ENCODE measurements around the gene CRISP1. TPM values are rescaled to one million over a fixed set of nuclear protein-coding genes. Genes with fewer than 3 reads are reported as not detected.
"Not testable (repeated sequence)": the region's sequence is repeated elsewhere in the genome, so short reads cannot be mapped to it uniquely, and the experiment has no call there.

CRISP1 gene
- total and polyA plus RNA-seq, 4 donors: not detected

GRCh38 chr6:49805246-49805645 lies 61.1 kb downstream of the CRISP1 start:
- Histone ChIP-seq H3K4me3 (no peak overlapping the region), H3K27me3 (ENCODE audit: control insufficient read depth in 3 of 3, insufficient read depth in 3 of 3, low read length in 2 of 3) (no peaks in the 10 kb centered on the region), H3K9ac (ENCODE audit: insufficient read depth in 1 of 2, low read length in 2 of 2) (no peak overlapping the region), H3K27ac (ENCODE audit: low read depth in 1 of 2, low read length in 1 of 2) (no peak overlapping the region), H3K9me3 (ENCODE audit: control insufficient read depth in 4 of 4, insufficient read depth in 3 of 4, low read length in 3 of 4) (peaks cover 0 to 3% (median under 1%) of the 10 kb centered on the region in 4 donors), H3K4me1 (ENCODE audit: control insufficient read depth in 5 of 5, insufficient read depth in 5 of 5, low read length in 5 of 5) (no peaks in the 10 kb centered on the region), H3K36me3 (ENCODE audit: control insufficient read depth in 4 of 4, insufficient read depth in 4 of 4, low read length in 4 of 4) (no peaks in the 10 kb centered on the region)
- DNase-seq (peak in 2 of 3 donors; percentile 2 to 13), ATAC-seq (ENCODE audit: insufficient read depth, low FRiP score) (no peak)
- 68 to 84% methylated on average over 3 of the region's 3 CpGs for WGBS, 2 donors
- no peak for TF ChIP-seq CTCF (IDR thresholded peaks at IDR 0.05; ENCODE audit: control extremely low read depth, extremely low read depth)

- ATAC-seq (ENCODE audit: insufficient read depth, low FRiP score) (no peak), DNase-seq (no peak)
- Histone ChIP-seq H3K4me3 (no peak overlapping the region), H3K9ac (ENCODE audit: insufficient read depth in 1 of 2, low read length in 2 of 2) (no peak overlapping the region), H3K27ac (ENCODE audit: low read depth in 1 of 2, low read length in 1 of 2) (no peak overlapping the region), H3K27me3 (ENCODE audit: control insufficient read depth in 3 of 3, insufficient read depth in 3 of 3, low read length in 2 of 3) (no peaks in the 10 kb centered on the region), H3K36me3 (ENCODE audit: control insufficient read depth in 4 of 4, insufficient read depth in 4 of 4, low read length in 4 of 4) (no peaks in the 10 kb centered on the region), H3K9me3 (ENCODE audit: control insufficient read depth in 4 of 4, insufficient read depth in 3 of 4, low read length in 3 of 4) (peaks cover 0 to 2% (median 0%) of the 10 kb centered on the region in 4 donors), H3K4me1 (ENCODE audit: control insufficient read depth in 5 of 5, insufficient read depth in 5 of 5, low read length in 5 of 5) (no peaks in the 10 kb centered on the region)
- no peak for TF ChIP-seq CTCF (IDR thresholded peaks at IDR 0.05; ENCODE audit: control extremely low read depth, extremely low read depth)
- WGBS, 2 donors: 94 to 96% methylated on average over 8 of the region's 8 CpGs
Observed at GRCh38 chr6:49801525-49801924, 64.8 kb downstream of the CRISP1 start.

- ATAC-seq (ENCODE audit: insufficient read depth, low FRiP score): no peak
- DNase-seq: no peak
- Histone ChIP-seq H3K9ac (ENCODE audit: insufficient read depth in 1 of 2, low read length in 2 of 2) (no peak overlapping the region), H3K4me1 (ENCODE audit: control insufficient read depth in 5 of 5, insufficient read depth in 5 of 5, low read length in 5 of 5) (no peaks in the 10 kb centered on the region), H3K36me3 (ENCODE audit: control insufficient read depth in 4 of 4, insufficient read depth in 4 of 4, low read length in 4 of 4) (no peaks in the 10 kb centered on the region), H3K9me3 (ENCODE audit: control insufficient read depth in 4 of 4, insufficient read depth in 3 of 4, low read length in 3 of 4) (no peaks in the 10 kb centered on the region), H3K27ac (ENCODE audit: low read depth in 1 of 2, low read length in 1 of 2) (no peak overlapping the region), H3K4me3 (no peak overlapping the region), H3K27me3 (ENCODE audit: control insufficient read depth in 3 of 3, insufficient read depth in 3 of 3, low read length in 2 of 3) (no peaks in the 10 kb centered on the region)
- WGBS, 2 donors: 97 to 100% methylated on average over 1 of the region's 1 CpG
- no peak for TF ChIP-seq CTCF (IDR thresholded peaks at IDR 0.05; ENCODE audit: control extremely low read depth, extremely low read depth)
Observed at GRCh38 chr6:49799090-49799489, 67.2 kb downstream of the CRISP1 start.

GRCh38 chr6:49796842-49797455 lies 69.4 kb downstream of the CRISP1 start:
- WGBS, 2 donors: 88 to 90% methylated on average over 19 to 21 of the region's 21 CpGs

More at GRCh38 chr6:49796842-49797455, 69.4 kb downstream of the CRISP1 start:
- not testable (repeated sequence) for ATAC-seq (ENCODE audit: insufficient read depth, low FRiP score); H3K9me3 ChIP-seq (ENCODE audit: control insufficient read depth in 4 of 4, insufficient read depth in 3 of 4, low read length in 3 of 4); H3K4me3 ChIP-seq; H3K9ac ChIP-seq (ENCODE audit: insufficient read depth in 1 of 2, low read length in 2 of 2); H3K4me1 ChIP-seq (ENCODE audit: control insufficient read depth in 5 of 5, insufficient read depth in 5 of 5, low read length in 5 of 5); H3K27me3 ChIP-seq (ENCODE audit: control insufficient read depth in 3 of 3, insufficient read depth in 3 of 3, low read length in 2 of 3); H3K36me3 ChIP-seq (ENCODE audit: control insufficient read depth in 4 of 4, insufficient read depth in 4 of 4, low read length in 4 of 4); H3K27ac ChIP-seq (ENCODE audit: low read depth in 1 of 2, low read length in 1 of 2); DNase-seq

Measured in lung (tissue), 12 donors.